DLD1 (cell line): ENCODE results near the gene CCDC102B.
"Not testable (repeated sequence)": the region's sequence is repeated elsewhere in the genome, so short reads cannot be mapped to it uniquely, and the experiment has no call there.

Experiments
- in situ Hi-C: cut with HindIII; loops from 2 replicates; pipeline ENCODE4 v1.10.0; 2017; ENCODE audit warnings: low sequenced_read_pairs

Gene CCDC102B

DNA sequence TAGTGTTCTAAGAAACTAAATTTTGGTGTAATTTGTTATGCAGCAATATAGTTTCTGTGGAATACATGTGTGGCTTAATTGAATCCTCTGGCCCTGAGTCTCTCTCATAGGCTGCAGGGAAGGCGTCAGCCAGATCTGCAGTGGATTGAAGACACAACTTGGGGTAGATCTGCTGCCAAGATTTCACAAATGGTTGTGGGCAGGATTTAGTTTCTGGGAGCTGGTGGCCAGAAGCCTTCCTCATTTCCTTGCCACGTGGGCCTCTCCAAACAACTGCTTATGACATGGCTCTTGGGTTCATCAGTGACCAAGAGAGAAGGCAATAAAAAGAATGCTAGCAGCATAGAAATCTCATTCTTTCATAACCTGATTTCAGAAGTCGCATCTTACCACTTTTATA, 28.2 kb downstream of the CCDC102B start:
- in situ Hi-C loops, result no loop called here

DNA sequence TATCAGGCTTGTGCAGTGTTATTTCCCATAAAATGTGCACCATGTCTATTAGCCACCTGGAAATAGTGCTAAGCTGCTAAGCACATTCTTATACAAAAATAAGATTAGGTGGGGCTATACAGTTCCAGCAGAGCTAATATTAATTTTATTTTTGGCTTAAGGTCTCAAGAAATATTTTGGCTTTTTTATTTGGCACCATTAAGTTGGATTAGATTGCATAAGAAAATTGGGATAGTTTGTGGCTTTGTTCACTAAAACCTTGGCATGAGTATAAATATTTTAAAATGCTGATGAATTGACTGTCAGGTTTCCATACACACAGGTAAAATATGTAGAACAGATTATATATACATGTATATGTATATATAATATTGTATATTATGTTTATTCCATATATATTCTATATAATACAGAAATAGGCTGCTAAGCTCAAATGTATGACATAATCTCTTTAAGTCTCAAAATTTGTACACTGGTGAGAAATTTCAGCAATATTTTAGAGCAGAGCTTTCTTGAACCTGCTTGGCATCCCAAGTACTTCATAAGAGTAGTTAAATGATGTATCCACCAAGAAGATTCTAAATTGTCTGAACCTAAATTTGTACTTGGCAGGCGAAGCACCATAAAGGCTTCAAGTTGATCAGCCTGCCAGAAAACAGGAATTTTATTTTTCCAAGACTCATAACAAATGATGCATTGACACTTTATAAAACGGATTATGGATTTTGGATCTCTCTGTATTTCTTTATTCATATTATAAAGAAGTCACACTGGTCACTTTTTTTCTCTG, 32.6 kb downstream of the CCDC102B start:
- in situ Hi-C loops, result no loop called here

DNA sequence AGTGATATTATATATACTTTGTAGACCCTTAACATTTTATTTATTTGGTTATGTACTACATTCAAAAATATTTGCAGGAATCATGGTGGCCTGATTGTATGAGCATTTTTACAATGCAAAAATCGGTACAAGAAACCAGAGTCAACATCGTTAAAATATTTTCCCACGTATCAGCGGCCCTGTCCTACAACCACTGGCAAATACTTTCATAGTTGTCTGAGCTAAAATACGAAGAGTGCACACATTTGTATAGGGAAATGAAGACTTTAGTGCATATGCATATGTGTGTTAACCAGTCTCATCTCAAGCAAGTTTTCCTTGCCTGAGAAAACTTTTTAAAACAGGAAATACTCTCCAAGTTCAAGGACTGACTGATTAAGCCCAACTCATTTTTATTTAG, 35.9 kb downstream of the CCDC102B start:
- in situ Hi-C loops, result no loop called here

DNA sequence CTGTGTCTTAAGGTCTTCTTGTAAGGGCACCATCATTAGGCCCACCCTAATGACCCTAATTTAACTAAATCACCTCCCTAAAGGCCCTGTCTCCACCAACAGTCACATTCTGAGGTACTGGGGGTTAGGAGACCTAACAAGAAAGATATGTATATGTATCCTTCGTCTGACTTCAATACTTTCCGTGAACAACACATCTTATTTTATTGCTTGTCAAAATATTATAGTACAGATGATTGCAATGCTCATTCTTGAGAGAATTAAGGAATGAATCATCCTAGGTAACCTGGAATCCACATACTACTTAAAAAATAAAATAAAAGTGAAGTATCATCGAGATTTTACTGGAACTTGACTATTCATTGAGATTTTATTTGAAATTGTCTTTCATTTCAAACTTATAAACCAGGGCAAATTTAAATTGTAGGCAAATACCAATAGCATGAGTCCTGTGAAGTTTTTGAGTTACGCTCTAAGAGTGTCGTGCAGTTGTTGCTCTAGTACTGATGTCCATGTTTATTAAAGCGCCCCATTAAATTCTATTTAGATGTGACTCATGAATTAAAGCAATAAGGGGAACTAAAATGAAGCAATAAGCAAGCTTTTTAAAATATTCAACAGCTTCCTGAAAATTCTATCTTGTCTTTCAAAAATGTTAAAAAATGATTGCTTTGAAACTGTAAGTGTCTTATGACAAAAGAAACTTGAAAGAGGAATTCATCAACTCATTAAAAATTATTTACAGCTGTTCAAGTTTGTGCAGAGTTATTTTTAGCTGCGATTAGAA, 40.0 kb downstream of the CCDC102B start:
- in situ Hi-C loops, result no loop called here

DNA sequence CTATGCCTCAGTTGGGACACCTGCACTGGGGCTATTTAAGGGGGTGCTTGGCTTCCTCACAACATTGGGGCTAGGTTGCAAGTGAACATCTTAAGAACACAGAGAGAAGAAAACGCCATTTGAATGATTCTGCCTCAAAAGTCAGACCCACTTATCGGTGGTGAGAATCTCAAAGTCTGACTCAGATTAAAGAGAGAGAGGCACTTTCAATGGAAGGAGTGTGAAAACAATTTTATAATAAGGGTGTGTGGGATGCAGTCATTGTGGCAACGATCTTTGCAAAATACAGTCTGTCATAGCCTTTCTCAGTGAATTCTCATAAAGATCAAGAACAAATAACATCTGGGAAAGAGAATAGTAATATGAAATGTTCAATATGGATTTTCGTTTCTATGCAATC, 41.8 kb downstream of the CCDC102B start:
- in situ Hi-C loops, result no loop called here

DNA sequence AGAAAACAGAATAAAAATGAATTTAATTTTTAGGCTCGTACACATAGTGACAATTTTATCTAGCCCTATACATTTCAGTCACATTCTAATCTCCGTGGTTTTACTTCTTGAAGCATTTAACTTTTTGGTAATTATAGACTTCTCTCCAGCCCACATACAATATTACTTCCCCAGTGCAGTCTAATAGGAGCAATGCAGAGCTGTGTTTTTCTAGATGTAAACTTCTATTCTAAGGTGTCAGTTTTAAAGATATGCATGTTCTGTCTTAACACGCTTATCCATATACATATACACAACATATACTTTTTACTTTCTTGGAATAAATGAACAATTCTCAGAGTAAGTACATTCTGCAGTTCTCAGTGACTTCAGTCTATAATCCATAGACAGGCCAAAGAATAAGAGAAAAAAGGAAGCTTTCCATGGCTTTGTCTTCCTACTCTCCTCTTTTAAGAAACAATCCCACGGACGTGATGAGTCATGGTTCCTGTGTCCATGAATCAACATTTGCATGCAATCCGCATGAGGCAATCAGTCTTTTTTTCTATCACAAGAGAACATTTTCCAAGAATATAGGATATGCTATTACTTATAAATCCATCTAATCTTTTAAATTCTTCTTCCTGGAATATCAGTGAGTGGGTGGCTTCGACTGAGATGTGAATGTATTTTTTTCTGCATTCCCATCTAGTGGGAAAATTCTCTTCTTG, 42.8 kb downstream of the CCDC102B start:
- in situ Hi-C loops, result no loop called here

DNA sequence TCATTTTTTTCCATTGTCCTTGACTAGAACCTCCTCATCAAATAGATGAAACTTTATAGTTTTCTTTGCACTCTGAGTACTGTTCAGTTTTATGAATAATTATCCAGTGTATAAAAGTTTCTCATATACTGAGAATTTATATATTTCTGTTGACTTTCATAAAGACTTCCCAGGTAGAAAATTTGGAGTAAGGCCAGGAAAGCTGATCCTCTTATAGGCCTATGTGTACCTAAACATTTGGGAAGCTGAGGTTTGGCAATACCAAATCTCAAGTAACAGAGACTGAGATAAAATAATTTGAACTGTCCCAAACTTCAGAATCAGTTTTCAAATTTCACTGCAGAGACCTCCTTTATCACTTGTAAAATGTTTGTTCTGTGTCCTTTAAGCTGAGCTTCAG, 43.4 kb downstream of the CCDC102B start:
- in situ Hi-C loops, result no loop called here

DNA sequence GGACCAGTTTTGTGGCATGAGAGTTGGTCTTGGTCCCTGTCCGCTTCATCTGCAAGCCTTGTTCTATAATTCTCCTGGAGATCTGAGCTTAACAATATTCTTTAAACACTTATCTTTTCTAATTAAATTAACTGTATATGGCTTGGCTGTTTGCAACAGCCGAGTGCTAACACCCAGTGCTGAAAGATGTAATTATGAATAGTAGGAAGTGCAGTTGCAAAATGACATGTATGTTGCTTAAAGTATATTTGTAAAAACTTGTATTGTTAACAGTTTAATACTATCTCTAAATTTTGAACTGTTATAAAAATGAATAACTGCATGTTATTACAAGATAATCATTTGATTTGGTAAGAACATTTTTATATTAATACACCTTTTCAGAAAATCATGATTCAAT, 45.1 kb downstream of the CCDC102B start:
- in situ Hi-C loops, result no loop called here

DNA sequence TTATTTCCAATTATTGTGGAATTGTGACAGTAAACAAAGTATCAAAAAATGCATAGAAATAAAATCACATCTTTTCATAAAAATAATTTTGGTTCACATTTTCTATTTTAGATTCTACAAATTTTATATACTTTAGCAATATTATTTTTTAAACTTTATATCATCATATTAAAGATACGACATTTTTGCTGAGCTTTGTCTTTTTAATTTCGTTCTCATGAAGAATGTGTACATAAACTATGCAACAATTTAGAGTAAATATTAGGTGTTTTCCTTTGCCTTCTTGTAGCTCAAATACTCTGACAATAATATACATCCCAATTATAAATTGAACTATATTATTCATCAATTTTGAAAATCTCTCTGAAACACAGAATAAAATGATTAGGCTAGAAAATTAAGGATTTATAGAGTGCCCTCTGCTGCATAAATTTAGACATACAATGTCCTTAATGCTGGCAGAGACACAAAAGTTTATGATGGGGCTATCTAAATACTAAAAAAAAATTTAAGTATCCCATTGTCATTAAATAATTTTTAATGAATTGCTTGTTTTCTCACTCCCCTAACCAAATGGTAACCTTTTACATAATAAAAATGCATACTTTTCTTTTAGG, 45.7 kb downstream of the CCDC102B start:
- in situ Hi-C loops, result no loop called here

DNA sequence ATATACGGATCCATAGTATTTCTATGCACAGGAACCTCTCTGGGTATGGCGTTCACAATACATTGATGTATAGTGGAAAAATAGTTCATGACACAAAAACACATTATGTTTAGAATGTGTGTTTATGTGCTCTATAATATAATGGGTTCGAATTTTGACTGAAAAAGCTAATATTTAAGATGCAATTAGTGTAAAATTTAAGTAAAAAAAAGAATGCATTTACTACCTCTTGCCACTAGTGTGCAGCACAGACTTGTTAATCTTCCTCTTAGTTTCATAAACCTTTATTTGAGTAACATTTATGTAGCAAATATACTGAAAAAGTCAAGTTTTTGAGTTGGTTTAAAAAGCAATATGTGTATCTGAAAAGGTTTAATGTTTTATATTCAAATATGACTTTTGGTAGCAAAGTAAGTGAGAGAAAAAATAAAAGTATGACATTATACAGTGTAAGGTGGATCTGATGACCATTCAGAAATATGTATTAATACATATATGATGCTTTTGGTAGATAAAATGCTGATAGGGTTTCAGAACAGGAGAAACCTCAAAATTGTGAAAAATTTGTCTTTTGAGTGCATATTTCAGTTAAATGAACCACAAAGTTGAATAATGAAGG, 49.4 kb downstream of the CCDC102B start:
- in situ Hi-C loops, result no loop called here

DNA sequence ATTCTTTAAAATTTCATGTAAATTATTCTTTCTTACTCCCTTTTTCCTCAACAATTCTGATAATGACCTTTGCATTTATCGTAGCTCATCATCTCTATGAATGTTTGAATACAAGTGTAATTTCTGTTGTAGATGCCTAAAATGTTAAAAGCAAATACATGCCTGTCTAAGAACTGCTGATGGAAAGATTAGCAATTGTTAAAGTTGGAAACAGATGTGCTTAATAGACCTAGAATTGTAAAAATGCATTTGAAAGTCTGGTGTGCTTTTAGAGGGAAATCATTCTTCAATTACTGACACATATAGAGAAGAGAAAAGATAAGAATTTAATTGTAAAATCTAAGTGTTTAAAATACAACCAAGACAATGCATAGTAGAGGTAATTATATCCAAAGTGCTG, 50.4 kb downstream of the CCDC102B start:
- in situ Hi-C loops, result no loop called here

DNA sequence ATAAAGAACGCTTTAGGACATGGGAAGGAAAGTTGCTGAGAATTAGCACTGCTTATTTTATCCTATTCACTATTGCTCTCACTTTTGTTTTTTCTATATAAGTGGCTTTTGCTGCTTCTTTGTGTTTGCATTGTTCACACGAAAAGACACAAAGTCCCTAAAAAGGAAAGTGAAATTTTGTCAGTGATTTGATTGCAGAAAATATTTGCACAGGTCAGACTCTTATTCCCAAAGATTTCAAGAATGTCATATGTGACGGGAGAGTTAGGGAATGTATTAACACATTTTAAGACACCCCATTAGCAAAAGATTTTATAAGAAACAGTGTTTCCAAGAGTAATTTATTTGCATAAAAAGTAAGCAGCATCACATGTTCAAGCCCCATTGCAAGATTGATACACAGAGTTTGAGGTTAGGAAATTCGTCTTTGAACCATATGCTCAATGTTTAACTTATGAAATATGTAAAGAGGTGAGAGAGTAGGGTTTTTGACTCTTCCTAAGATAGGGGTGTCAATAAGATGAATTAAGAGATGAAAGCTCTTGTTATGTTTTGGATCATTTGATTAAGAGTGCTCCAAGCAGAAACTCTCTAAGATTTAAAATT, 57.0 kb downstream of the CCDC102B start:
- in situ Hi-C loops, result no loop called here

DNA sequence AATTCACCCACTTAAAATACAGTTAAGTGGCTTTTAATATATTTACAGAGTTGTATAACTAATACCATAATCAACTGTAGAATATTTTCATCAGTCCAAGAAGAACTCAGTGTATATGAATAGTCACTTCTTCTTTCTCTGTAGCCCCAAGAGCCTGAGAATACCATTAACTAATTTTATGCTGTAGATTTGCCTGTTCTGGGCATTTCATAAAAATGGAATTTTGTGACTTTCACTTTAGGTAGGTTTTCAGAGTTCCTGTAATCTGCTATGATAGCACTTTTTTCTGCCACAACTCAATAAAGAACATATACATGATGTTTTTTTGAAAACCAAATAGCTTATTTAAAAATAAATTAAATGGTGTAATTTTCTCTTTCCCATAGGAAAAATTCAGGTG, 57.6 kb downstream of the CCDC102B start:
- in situ Hi-C loops, result no loop called here

DNA sequence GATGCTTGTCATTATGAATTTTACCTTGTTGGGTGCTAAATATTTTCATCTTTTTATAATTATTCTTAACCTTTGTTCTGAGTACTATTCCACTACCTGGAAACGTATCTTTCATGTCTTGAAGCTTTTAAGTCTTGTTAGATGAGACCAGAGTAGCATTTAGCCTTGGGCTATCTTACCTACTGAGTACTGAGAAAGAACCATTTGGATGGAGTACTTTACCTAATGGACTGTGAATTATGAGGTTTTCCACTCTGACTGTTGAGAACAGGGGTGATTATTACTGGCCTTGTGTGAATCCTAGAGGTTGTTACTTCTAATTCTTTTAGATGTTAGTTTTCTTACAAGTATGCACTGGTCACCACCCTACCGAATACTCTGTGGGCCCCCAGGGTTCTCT, 63.5 kb downstream of the CCDC102B start:
- in situ Hi-C loops, result no loop called here

DNA sequence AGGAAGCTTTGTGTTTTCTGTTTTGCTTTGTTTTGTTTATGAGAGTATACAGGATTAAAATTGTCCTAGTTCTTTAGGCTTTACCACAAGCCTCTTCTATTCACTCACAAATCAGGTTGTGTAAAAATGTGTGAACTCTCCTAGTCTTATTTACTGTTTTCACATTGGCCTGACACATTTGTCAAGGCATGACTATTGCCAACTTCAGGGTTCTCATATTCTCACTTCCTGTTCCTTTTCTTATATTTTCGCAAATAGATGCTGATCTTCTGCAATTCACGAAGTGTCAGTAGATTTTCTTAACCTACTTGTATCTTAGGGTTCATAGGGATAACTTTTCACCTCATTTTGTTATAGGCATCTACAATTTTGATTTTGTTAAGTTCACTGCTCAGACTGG, 67.1 kb downstream of the CCDC102B start:
- in situ Hi-C loops, result no loop called here

DNA sequence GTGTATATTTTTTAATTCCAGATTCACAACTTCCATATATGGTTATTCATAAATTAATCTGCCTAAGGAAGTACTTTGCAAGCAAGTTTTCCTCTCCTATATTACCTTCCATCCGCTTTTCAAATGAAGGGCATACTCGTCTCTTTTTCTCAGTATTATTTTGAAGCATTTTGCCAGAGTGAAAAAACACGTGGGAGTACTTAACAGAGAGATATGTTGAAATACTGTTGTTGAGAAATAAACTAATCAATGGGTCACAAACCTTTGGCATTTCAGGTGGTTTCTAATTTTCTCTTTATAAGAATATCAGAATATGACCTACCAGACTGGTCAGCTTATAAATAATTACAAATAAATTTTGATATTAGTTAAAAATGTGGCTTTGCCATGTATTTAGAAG, 67.6 kb downstream of the CCDC102B start:
- in situ Hi-C loops, result no loop called here

DNA sequence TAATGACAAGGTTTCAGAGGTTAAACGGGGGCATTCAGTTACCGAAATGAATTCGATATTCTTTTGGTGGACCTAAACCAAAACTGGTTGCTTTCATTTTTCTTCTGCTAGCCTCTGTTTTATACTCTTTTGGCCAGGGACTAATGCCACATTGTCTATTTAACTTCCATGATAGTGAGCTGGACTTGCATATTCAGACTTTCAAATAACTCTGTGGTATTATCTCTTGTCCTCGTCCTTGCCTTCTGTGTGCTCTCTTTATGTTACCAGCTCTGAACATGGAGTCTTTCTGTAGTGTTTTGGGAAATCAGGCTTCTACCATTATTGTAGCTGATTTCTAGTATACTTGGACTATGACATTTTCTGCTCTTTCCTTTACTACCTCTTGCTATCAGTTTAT, 75.1 kb downstream of the CCDC102B start:
- in situ Hi-C loops, result no loop called here

DNA sequence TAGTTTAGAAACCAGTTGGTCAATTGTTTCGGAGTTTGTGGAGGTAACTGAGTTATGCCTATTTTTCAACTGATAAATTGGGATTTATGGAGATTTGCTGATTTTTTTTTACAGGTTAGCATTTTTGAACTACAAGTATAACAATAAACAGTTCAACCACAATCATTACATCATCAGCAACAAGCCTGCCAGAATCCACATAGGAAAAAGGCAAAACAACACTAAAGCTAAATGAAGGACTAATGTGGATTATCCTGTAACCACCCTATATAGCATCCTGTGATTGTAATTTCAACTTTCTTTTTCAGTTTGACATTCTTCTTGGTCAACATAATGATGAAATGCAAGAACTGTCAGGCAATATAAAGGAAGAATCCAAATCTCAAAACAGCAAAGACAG, 76.5 kb downstream of the CCDC102B start:
- in situ Hi-C loops, result no loop called here

DNA sequence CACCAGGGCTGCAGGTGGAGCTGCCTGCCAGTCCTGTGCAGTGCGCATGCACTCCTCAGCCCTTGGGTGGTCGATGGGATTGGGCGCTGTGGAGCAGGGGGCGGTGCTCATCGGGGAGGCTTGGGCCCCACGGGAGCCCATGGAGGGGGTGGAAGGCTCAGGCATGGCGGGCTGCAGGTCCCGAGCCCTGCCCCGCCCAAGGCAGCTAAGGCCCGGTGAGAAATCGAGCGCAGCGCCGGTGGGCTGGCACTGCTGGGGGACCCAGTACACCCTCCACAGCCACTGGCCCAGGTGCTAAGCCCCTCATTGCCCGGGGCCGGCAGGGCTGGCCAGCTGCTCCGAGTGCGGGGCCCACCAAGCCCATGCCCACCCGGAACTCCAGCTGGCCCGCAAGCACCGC, 82.1 kb downstream of the CCDC102B start:
- in situ Hi-C loops, result not testable (repeated sequence)

DNA sequence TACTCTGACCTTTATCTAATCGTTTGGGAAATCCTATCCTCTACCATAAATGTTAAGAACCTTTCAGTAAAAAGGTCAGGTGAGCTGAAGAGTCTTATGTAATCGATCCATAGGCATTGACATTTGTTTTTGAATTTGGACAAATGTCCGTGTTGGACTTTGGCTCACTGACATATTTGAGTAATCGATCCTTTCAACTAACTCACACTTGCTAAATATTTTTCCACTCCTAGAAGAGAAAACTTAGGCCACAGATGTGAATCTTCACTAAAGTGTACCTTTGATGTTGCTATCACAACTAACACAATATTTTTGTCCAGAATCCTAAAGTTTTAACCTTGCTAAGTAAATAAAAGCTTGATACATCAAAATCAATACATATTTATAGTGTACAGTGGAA, 89.5 kb downstream of the CCDC102B start:
- in situ Hi-C loops, result no loop called here

DNA sequence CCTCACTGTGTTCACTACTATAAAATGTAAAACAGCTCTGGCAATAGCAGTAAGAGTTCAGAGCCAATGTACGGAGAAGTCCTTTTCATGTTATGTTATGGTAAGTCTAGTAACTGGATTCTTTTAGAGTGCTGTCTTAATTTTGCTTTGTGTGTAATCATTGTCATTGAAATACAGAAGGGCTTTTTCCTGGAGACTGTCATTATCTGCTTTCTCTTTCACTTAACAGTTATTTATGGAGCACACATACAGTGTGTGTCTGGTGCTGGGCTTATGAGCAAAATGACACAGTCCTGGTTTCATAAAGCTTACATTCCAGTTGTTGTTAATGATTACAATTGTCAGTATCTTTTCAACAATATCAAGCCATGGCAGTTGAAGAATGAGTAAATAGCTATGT, 95.5 kb downstream of the CCDC102B start:
- in situ Hi-C loops, result no loop called here
